ENCODE data around the gene KIF13A. TPM values are rescaled to one million over a fixed set of nuclear protein-coding genes. Genes with fewer than 3 reads are reported as not detected.

KIF13A gene
- total and polyA plus RNA-seq, 4 donors: 14.2 to 97.4 (median 31.7) TPM

GRCh38 chr6:17940151-17940792 lies 47.2 kb downstream of the KIF13A start:
- H3K36me3 ChIP-seq (ENCODE audit: control insufficient read depth in 4 of 4, insufficient read depth in 4 of 4, low read length in 4 of 4): peaks cover 0 to 3% (median 0%) of the 10 kb centered on the region in 4 donors
- no peak for ATAC-seq (ENCODE audit: insufficient read depth, low FRiP score)
- H3K4me1 ChIP-seq (ENCODE audit: control insufficient read depth in 5 of 5, insufficient read depth in 5 of 5, low read length in 5 of 5): peaks cover 0 to 15% (median 4%) of the 10 kb centered on the region in 5 donors
- WGBS, 2 donors: 87 to 91% methylated on average over 6 of the region's 6 CpGs
- TF ChIP-seq CTCF (IDR thresholded peaks at IDR 0.05; ENCODE audit: control extremely low read depth, extremely low read depth): no peak
- no peak overlapping the region for H3K4me3 ChIP-seq
- DNase-seq: no peak
- H3K9me3 ChIP-seq (ENCODE audit: control insufficient read depth in 4 of 4, insufficient read depth in 3 of 4, low read length in 3 of 4): no peaks in the 10 kb centered on the region
- no peaks in the 10 kb centered on the region for H3K27me3 ChIP-seq (ENCODE audit: control insufficient read depth in 3 of 3, insufficient read depth in 3 of 3, low read length in 2 of 3)
- H3K27ac ChIP-seq (ENCODE audit: low read depth in 1 of 2, low read length in 1 of 2): no peak overlapping the region
- H3K9ac ChIP-seq (ENCODE audit: insufficient read depth in 1 of 2, low read length in 2 of 2): no peak overlapping the region

GRCh38 chr6:17938901-17939300 lies 48.5 kb downstream of the KIF13A start:
- H3K4me3 ChIP-seq: no peak overlapping the region
- 96 to 97% methylated on average over 2 of the region's 2 CpGs for WGBS, 2 donors
- peaks cover 0 to 3% (median 0%) of the 10 kb centered on the region in 4 donors for H3K36me3 ChIP-seq (ENCODE audit: control insufficient read depth in 4 of 4, insufficient read depth in 4 of 4, low read length in 4 of 4)
- no peaks in the 10 kb centered on the region for H3K27me3 ChIP-seq (ENCODE audit: control insufficient read depth in 3 of 3, insufficient read depth in 3 of 3, low read length in 2 of 3)
- H3K9ac ChIP-seq (ENCODE audit: insufficient read depth in 1 of 2, low read length in 2 of 2): no peak overlapping the region
- no peak for DNase-seq
- ATAC-seq (ENCODE audit: insufficient read depth, low FRiP score): no peak
- H3K9me3 ChIP-seq (ENCODE audit: control insufficient read depth in 4 of 4, insufficient read depth in 3 of 4, low read length in 3 of 4): no peaks in the 10 kb centered on the region
- no peak for TF ChIP-seq CTCF (IDR thresholded peaks at IDR 0.05; ENCODE audit: control extremely low read depth, extremely low read depth)
- H3K27ac ChIP-seq (ENCODE audit: low read depth in 1 of 2, low read length in 1 of 2): no peak overlapping the region
- peaks cover 0 to 16% (median 6%) of the 10 kb centered on the region in 5 donors for H3K4me1 ChIP-seq (ENCODE audit: control insufficient read depth in 5 of 5, insufficient read depth in 5 of 5, low read length in 5 of 5)

GRCh38 chr6:17935188-17936149 lies 52.0 kb downstream of the KIF13A start:
- no peak overlapping the region for H3K9ac ChIP-seq (ENCODE audit: insufficient read depth in 1 of 2, low read length in 2 of 2)
- ATAC-seq (ENCODE audit: insufficient read depth, low FRiP score) (no peak), DNase-seq (no peak)
- no peaks in the 10 kb centered on the region for H3K27me3 ChIP-seq (ENCODE audit: control insufficient read depth in 3 of 3, insufficient read depth in 3 of 3, low read length in 2 of 3)
- H3K36me3 ChIP-seq (ENCODE audit: control insufficient read depth in 4 of 4, insufficient read depth in 4 of 4, low read length in 4 of 4): peaks cover 0 to 3% (median 0%) of the 10 kb centered on the region in 4 donors
- H3K27ac ChIP-seq (ENCODE audit: low read depth in 1 of 2, low read length in 1 of 2): peak overlapping the region in 1 of 2 donors; percentile 31
- WGBS, 2 donors: 44 to 61% methylated on average over 5 of the region's 5 CpGs
- H3K4me3 ChIP-seq: no peak overlapping the region
- H3K9me3 ChIP-seq (ENCODE audit: control insufficient read depth in 4 of 4, insufficient read depth in 3 of 4, low read length in 3 of 4): no peaks in the 10 kb centered on the region
- peaks cover 4 to 35% (median 9%) of the 10 kb centered on the region in 5 donors for H3K4me1 ChIP-seq (ENCODE audit: control insufficient read depth in 5 of 5, insufficient read depth in 5 of 5, low read length in 5 of 5)
- no peak for TF ChIP-seq CTCF (IDR thresholded peaks at IDR 0.05; ENCODE audit: control extremely low read depth, extremely low read depth)
